GM12874 (cell line): ENCODE data around the gene ZNF8.

Experiments
- TF ChIP-seq, protein P1 (sequence below): IDR thresholded peaks from 2 replicates; pipeline ENCODE4 v1.5.1; 2011; ENCODE audit warnings: low read depth, mild to moderate bottlenecking, control low read depth, low read length, moderate library complexity; ENCODE audit not compliant: insufficient read depth

ZNF8 gene

DNA sequence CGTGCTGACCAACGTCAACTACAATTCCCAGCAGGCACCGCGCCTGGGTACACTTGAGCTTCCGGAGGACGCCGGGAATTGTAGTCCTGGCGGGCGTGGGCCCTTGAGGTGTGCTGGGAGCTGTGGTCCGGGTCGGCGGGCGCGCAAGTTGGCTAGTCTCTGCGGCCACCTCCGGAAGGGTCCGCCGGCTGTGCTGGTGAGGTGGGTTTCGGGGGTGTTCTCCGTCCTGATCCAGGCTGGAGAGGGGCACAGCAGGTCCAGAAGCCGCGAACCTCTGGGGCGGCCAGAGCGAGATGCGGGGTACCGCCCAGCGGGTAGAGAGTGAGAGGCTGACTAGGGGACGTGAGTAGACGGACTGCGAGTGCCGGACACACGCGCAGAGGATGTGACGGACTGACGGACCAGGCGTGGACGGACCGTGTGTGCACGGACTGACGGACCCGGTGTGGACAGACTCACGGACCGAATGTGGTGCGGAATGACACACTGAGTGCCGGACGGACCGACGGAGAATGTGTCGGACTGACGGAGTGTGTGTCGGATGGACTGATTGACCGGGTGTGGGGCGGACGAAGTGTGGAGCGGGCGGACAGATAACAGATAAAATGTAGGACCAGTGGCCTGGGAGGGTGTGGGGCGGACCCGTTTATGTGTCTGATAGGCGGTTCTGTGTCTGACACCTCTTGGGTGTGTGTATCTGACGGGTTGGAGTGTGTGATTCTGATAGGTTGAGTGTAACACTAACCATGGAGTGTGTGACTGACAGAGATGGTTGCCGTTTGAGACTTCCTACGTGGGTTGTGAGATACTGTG is 48.4 kb downstream of the ZNF8 start, which contains the start of gene ZSCAN22:
Gene ZSCAN22 (plus strand): TSS at position 81 of the 813 bp plus-strand sequence. CDS start 7,809 bp downstream, outside the sequence.
- TF ChIP-seq, protein P1, sequence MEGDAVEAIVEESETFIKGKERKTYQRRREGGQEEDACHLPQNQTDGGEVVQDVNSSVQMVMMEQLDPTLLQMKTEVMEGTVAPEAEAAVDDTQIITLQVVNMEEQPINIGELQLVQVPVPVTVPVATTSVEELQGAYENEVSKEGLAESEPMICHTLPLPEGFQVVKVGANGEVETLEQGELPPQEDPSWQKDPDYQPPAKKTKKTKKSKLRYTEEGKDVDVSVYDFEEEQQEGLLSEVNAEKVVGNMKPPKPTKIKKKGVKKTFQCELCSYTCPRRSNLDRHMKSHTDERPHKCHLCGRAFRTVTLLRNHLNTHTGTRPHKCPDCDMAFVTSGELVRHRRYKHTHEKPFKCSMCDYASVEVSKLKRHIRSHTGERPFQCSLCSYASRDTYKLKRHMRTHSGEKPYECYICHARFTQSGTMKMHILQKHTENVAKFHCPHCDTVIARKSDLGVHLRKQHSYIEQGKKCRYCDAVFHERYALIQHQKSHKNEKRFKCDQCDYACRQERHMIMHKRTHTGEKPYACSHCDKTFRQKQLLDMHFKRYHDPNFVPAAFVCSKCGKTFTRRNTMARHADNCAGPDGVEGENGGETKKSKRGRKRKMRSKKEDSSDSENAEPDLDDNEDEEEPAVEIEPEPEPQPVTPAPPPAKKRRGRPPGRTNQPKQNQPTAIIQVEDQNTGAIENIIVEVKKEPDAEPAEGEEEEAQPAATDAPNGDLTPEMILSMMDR, result no peak

DNA sequence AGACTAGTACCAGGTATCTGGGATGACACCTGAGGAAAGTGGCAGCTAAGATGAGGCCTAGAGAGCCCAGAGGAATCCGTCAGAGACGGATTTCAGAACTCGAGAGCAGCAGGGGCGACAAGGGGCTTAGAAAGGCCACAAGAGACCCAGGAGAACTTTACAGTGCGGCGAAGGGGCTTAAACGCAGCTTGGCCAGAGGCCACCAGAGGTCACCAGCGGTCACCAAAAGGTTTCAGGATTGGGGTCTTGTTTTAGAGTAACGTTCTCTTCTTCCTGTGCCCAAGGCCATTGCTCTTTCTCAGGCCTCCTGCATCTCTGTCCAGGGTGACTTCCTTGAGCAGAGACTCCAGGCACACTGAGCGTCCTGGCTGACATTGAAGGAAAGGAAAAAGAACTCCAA is 50.2 kb downstream of the ZNF8 start:
- TF ChIP-seq, protein P1, result peak; percentile 49

DNA sequence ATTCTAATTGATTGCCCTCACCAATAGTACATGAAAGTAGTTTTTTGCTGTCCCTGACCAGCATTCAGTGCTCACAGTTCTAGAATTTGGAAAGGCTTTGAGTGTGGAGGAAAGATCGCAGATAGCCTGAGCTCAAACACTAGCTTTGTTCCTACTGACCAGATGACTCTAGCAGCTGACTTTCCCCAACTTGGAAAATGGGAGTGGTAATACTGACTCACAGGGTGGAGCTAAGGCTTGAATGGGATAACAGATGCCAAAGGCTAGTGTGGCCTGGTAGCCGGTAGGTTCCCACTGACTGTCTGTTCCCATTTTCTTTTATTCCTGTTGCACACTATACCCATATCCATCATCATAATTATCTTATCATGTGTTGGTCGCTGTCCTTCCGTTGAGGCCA is 51.7 kb downstream of the ZNF8 start:
- TF ChIP-seq, protein P1, result no peak

DNA sequence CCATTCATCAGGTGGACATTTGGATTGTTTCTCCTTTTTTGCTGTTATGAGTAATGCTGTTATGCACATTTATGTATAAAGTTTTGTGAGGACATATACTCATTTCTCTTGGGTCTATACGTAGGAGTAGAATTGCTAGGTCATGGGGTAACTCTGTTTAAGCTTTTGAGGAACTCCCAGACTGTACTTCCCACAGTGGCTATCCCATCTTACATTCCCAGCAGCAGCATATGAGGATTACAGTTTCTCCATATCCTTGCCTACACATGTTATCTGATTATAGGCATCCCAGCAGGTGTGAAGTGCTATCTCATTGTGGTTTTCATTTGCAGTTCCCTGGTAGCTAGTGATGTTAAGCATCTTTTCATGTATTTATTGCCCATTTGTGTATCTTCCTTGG is 53.9 kb downstream of the ZNF8 start:
- TF ChIP-seq, protein P1, result no peak

DNA sequence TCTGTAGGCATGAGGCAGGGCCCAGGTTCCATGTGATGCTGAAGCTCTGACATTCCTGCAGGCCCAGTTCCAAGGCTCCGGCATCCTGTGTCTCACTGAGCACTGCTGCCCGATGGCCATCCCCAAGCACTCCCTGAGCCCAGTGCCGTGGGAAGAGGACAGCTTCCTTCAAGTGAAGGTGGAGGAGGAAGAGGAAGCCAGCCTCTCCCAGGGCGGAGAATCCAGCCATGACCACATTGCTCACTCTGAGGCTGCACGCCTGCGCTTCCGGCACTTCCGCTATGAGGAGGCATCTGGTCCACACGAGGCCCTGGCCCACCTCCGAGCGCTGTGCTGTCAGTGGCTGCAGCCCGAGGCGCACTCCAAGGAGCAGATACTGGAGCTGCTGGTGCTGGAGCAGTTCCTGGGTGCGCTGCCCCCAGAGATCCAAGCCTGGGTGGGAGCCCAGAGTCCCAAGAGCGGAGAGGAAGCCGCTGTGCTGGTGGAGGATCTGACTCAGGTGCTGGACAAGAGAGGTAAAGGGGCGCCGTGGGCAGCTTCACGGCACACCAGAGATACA is 56.0 kb downstream of the ZNF8 start:
- TF ChIP-seq, protein P1, result no peak

DNA sequence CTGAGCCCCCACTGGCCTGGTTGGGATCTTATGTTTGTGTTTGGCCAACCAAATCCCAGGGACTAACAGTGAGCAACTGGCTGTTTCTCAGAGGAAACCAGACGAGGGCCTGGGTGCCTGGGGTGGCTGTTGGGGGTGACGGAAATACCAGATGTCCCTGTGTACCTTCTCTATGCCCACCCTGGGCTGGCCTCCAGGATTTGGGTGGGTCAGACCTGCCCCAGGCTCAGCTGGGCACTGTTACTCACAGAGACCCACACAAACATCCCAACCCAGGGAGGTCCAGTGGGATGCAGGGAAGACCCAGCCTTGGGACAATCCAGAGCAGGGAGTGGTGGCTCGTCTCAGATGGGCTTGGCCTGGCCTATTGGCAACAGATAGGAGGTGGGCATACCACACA is 56.9 kb downstream of the ZNF8 start:
- TF ChIP-seq, protein P1, result no peak

DNA sequence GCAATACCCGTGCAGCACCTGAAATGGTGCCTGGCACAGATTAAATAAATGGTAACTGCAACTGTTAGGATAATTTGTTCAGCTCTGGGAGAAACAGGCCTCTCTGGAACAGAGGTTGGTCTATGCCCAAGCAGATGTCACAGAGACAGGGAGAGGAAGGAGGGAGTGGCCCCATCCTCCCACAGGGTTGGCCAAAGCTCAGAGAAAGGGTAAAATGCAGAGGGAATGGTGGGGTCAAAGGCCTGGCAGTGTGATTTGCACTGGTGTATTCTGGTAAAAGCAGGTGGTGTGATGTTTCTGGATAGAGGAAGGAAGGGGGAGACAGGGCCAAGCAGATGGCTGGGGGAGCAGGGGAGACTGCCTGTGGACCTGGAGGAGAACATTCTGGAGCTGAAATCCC is 57.5 kb downstream of the ZNF8 start:
- TF ChIP-seq, protein P1, result no peak
